GM12864 (cell line): ENCODE measurements around the gene EBI3.

Experiments used
- DNase-seq: peaks from one replicate; pipeline ENCODE4 v3.0.0-alpha.2; 2011; ENCODE audit warnings: low read depth
- H3K4me3 ChIP-seq: 2 replicates; pipeline ENCODE4 v1.5.1; 2011; ENCODE audit warnings: mild to moderate bottlenecking, low read depth, low read length, control low read depth
- TF ChIP-seq, protein P1 (sequence below): IDR thresholded peaks from 2 replicates; pipeline ENCODE4 v1.5.1; 2011; ENCODE audit warnings: low read depth, mild to moderate bottlenecking, moderate library complexity, low read length, control low read depth, inconsistent platforms; ENCODE audit errors: missing control alignments

EBI3 gene

DNA sequence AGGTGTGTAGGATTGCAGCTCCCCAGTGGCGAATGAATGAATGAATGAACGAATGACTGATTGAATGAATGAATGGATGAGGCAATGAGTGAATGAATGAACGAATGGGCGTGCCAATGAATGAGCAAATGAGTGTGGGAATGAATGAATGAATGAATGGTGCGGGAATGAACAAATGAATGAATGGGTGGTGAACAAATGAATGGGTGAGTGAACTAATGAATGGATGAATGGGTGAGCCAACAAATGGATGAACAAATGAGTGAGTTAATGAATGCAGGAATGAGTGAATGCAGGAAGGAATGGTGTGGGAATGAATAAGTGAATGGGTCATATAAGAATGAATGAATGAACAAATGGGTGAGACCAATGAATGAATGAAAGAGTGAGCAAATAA is 32.1 kb upstream of the EBI3 start:
- TF ChIP-seq, protein P1, sequence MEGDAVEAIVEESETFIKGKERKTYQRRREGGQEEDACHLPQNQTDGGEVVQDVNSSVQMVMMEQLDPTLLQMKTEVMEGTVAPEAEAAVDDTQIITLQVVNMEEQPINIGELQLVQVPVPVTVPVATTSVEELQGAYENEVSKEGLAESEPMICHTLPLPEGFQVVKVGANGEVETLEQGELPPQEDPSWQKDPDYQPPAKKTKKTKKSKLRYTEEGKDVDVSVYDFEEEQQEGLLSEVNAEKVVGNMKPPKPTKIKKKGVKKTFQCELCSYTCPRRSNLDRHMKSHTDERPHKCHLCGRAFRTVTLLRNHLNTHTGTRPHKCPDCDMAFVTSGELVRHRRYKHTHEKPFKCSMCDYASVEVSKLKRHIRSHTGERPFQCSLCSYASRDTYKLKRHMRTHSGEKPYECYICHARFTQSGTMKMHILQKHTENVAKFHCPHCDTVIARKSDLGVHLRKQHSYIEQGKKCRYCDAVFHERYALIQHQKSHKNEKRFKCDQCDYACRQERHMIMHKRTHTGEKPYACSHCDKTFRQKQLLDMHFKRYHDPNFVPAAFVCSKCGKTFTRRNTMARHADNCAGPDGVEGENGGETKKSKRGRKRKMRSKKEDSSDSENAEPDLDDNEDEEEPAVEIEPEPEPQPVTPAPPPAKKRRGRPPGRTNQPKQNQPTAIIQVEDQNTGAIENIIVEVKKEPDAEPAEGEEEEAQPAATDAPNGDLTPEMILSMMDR = no peak
- no peak for DNase-seq
- H3K4me3 ChIP-seq = no peak overlapping the region

DNA sequence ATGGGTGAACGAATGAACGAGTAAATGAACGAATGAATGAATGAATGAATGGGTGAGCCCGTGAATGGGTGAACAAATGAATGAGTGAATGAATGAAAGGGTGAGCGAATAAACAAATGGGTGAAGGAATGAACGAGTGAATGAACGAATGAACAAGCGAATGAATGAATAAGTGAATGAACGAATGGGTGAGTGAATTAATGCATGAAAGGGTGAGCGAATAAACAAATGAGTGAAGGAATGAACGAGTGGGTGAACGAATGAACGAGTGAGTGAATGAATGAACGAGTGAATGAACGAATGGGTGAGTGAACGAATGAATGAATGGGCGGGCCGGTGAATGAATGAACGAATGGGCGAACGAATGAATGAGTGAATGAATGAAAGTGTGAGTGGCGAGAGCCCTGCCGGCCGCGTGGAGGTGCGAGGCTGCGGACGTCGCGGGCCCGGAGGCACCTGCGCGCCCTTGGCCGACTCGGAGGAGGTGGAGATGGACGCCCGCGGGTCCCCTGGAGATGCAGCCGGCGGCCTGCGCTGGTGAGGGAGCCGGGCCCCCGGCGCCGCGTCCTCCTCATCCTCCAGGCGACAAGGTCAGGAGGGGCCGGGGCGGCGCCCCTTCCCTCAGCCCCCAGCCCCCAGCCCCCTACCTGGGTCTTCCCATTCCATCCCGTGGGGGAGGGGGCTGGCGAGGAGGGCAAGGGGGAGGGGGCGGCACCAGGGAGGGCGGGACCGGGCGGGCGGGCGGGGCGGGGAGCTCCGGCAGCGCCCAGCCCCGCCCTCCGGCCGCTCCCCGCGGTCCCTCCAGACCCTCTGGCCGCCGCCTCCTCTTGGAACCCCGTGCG is 31.5 kb upstream of the EBI3 start:
- H3K4me3 ChIP-seq = no peak overlapping the region
- TF ChIP-seq, protein P1 = no peak
- DNase-seq = no peak

DNA sequence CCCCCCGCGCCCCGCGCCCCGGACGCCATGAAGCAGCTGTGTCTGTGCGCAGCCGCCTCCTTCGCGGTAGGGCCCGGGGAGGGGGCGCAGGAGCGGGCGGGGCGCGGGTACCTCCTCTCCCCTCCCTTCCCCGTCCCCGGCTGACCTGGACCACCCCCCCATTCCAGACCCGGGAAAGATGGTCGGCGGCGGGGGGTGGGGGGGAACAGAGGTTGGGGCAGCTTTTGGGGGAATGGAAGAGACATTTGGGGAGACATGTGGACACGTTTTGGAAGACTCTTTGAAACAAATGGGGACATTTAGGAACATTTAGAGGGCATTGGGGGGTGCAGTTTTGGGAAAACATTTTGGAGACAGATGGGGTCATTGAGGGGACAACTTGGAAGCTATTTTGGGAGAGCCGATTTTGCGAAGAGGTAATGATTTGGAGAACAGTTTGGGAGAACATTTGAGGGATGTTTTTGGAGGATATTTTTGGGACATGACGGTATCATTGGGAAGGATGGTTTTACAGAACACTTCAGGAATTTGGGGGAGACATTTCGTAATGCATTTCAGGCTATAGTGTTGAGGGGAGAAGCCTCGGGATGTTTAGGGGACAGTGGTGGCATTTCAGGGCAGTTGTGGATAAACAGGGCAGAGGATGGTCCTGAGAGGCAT is 30.7 kb upstream of the EBI3 start:
- TF ChIP-seq, protein P1 = no peak
- DNase-seq = no peak
- H3K4me3 ChIP-seq = no peak overlapping the region

DNA sequence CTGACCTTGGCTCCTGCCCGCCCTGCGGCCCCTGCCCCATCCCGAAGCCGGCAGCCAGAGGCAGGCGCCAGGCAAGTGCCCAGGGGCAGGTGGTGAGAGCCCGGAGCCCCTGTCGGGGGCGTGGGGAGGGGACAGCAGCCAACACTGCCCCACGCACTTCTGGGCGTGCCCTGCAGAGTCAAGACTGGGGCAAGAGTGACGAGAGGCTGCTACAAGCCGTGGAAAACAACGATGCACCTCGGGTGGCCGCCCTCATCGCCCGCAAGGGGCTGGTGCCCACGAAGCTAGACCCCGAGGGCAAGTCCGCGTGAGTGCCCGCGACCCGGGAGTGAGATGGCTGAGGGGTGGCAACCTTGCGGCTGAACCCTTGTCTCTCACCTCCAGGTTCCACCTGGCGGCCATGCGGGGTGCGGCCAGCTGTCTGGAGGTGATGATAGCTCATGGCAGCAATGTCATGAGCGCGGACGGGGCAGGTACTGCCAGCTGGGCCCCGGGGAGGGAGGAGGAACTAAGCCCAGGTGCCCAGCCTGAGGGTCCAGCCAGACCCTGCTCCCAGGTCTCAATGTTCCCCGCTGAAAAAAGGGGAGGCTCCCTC is 29.5 kb upstream of the EBI3 start:
- TF ChIP-seq, protein P1 = no peak

DNA sequence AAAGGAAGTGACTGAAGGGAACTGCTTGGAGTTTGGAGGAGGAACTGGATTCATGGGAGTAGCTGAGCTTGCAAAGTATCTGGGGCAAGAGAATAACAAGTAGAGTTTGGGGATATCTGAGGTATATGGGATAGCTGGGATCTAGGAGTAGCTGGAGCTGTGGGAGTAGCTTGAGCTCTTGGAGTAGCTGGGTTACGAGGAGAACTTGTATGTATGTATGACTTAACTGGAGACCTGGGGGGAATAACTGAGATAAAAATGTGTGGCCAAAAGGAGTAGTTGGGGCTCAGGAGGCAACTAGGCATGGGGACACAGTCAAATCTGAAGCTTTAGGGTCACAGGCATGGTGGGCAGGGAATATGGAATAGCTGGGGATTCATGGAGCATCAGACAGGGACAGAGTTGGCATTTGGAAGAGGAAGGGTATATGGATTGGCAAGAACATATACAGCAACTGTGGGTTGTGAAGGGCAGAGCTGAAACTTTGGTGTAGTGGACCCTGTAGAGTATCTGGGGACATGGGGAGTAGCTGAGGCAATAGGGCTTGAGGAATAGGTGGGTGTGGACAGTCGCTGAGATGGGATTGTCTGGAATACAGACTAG is 28.3 kb upstream of the EBI3 start:
- no peak overlapping the region for H3K4me3 ChIP-seq
- DNase-seq = no peak
- TF ChIP-seq, protein P1 = no peak

More for the DNA sequence above, 29.5 kb upstream of the EBI3 start:
- DNase-seq = no peak
- H3K4me3 ChIP-seq = no peak overlapping the region

DNA sequence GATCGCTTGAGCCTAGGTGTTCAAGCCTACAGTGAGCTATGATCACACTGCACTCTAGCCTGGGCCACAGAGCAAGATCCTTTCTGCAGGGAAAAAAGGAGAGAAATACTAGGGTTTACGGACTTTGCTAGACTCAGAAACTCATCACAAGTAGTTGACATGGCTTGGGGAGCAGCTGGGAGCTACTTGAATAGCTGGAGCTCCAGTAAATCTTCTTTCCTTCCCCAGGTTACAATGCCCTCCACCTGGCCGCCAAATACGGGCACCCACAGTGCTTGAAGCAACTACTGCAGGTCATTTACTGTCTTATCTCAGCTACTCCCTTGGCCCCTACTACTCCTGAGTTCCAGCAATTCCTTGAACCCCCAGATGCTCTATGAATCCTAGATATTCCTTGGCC is 27.5 kb upstream of the EBI3 start:
- DNase-seq = no peak
- no peak overlapping the region for H3K4me3 ChIP-seq
- TF ChIP-seq, protein P1 = no peak
